Measurements from ENCODE around the gene MAPK9.

- TF ChIP-seq CTCF (IDR thresholded peaks at IDR 0.05) = no peak
- TF ChIP-seq POLR2A (IDR thresholded peaks at IDR 0.05) = no peak
These were observed 69.8 kb downstream of the MAPK9 start for GRCh38 chr5:180222056-180222455.

Data from ovary (tissue), 3 donors.